GM23338 (cell line): ENCODE measurements around the gene BICRAL. TPM values are rescaled to one million over a fixed set of nuclear protein-coding genes. Genes with fewer than 3 reads are reported as not detected.

Experiments used
- ATAC-seq: fragments of 200-7000 bp; cut with Tn5 transposase; 3 replicates; pipeline ENCODE4 v1.9.1; 2020
- DNase-seq: peaks from one replicate; pipeline ENCODE4 v3.0.0-alpha.2; 2015; ENCODE audit warnings: low spot score
- H2AFZ ChIP-seq: fragments of 200-600 bp; sonication (generic); 2 replicates; pipeline ENCODE4 v1.8.0; 2016; ENCODE audit warnings: antibody characterized with exemption, mild to moderate bottlenecking, moderate library complexity
- H3F3A ChIP-seq: fragments of 200-600 bp; sonication (generic); replicated peaks from 2 replicates; pipeline ENCODE4 v1.8.0; 2017; ENCODE audit warnings: antibody characterized with exemption, mixed run types, low read depth
- H3K27ac ChIP-seq: fragments of 200-600 bp; sonication (generic); 2 replicates; pipeline ENCODE4 v1.6.1; 2016; ENCODE audit warnings: low read depth
- H3K27me3 ChIP-seq: fragments of 200-600 bp; sonication (generic); 2 replicates; pipeline ENCODE4 v1.8.0; 2016; ENCODE audit warnings: mild to moderate bottlenecking, mixed run types, moderate library complexity; ENCODE audit not compliant: insufficient read depth
- H3K36me3 ChIP-seq: fragments of 200-600 bp; sonication (generic); 2 replicates; pipeline ENCODE4 v1.8.0; 2016; ENCODE audit warnings: mild to moderate bottlenecking; ENCODE audit not compliant: insufficient read depth
- H3K4me1 ChIP-seq: fragments of 200-600 bp; sonication (generic); 2 replicates; pipeline ENCODE4 v1.8.0; 2016; ENCODE audit warnings: mild to moderate bottlenecking, moderate library complexity; ENCODE audit not compliant: insufficient read depth
- H3K4me2 ChIP-seq: fragments of 200-600 bp; sonication (generic); 2 replicates; pipeline ENCODE4 v1.7.1; 2017; ENCODE audit warnings: mixed run types
- H3K4me3 ChIP-seq: fragments of 200-600 bp; sonication (generic); 2 replicates; pipeline ENCODE4 v1.6.1; 2016; ENCODE audit warnings: mixed run types
- H3K79me2 ChIP-seq: fragments of 200-600 bp; sonication (generic); replicated peaks from 2 replicates; pipeline ENCODE4 v1.8.0; 2017; ENCODE audit warnings: mild to moderate bottlenecking; ENCODE audit not compliant: insufficient read depth
- H3K9me2 ChIP-seq: fragments of 200-600 bp; sonication (generic); 2 replicates; pipeline ENCODE4 v1.8.0; 2017; ENCODE audit not compliant: insufficient read depth
- H4K20me1 ChIP-seq: fragments of 200-600 bp; sonication (generic); replicated peaks from 2 replicates; pipeline ENCODE4 v1.8.0; 2017; ENCODE audit warnings: mild to moderate bottlenecking; ENCODE audit not compliant: insufficient read depth
- H3K27ac Mint-ChIP-seq: 2 replicates; pipeline ENCODE4 v1.8.0; 2020; ENCODE audit warnings: inconsistent platforms, mild to moderate bottlenecking, moderate library complexity, mixed read lengths
- H3K27me3 Mint-ChIP-seq: 3 replicates; pipeline ENCODE4 v1.8.0; 2022; ENCODE audit warnings: low read depth, mild to moderate bottlenecking, moderate library complexity, mixed read lengths, inconsistent platforms; ENCODE audit not compliant: insufficient read depth, poor library complexity
- H3K36me3 Mint-ChIP-seq: 3 replicates; pipeline ENCODE4 v1.8.0; 2021; ENCODE audit warnings: low read depth, mild to moderate bottlenecking, inconsistent platforms, moderate library complexity, mixed read lengths
- H3K4me1 Mint-ChIP-seq: 3 replicates; pipeline ENCODE4 v1.8.0; 2020; ENCODE audit warnings: mild to moderate bottlenecking, inconsistent platforms, mixed read lengths
- H3K4me3 Mint-ChIP-seq: 3 replicates; pipeline ENCODE4 v1.8.0; 2021; ENCODE audit warnings: moderate library complexity, mild to moderate bottlenecking, inconsistent platforms, mixed read lengths
- H3K9me3 Mint-ChIP-seq: 3 replicates; pipeline ENCODE4 v1.8.0; 2020; ENCODE audit warnings: moderate library complexity, mild to moderate bottlenecking, inconsistent platforms, mixed read lengths
- CREB1 ChIP-seq: fragments of 250-450 bp; sonication (Bioruptor Pico); IDR thresholded peaks from 2 replicates; pipeline ENCODE4 v1.5.0; 2020; ENCODE audit warnings: low read depth, mild to moderate bottlenecking, moderate library complexity
- CTCF ChIP-seq, 2 experiments: fragments of 200-600 bp in 1 of 2; sonication (generic) in 1 of 2; conservative IDR thresholded peaks; 2 replicates each; pipeline versions ENCODE4 v1.5.1 to v1.6.1; 2016 to 2017; ENCODE audit warnings: antibody characterized with exemption in 2 of 2, low read depth in 2 of 2, mild to moderate bottlenecking in 2 of 2, moderate library complexity in 1 of 2
- ETS1 ChIP-seq: IDR thresholded peaks from 2 replicates; pipeline ENCODE4 v1.6.1; 2016; ENCODE audit warnings: antibody characterized with exemption
- EZH2 ChIP-seq: fragments of 200-600 bp; sonication (generic); IDR thresholded peaks from one replicate; pipeline ENCODE4 v1.8.0; 2017; ENCODE audit warnings: antibody characterized with exemption, mild to moderate bottlenecking, low read depth; ENCODE audit not compliant: unreplicated experiment
- EZH2phosphoT487 ChIP-seq: fragments of 200-600 bp; sonication (generic); IDR thresholded peaks from one replicate; pipeline ENCODE4 v1.8.1; 2018; ENCODE audit warnings: antibody characterized with exemption; ENCODE audit not compliant: unreplicated experiment
- JUNB ChIP-seq: IDR thresholded peaks from one replicate; pipeline ENCODE4 v1.6.1; 2016; ENCODE audit warnings: antibody characterized with exemption; ENCODE audit not compliant: unreplicated experiment
- NANOG ChIP-seq: IDR thresholded peaks from 2 replicates; pipeline ENCODE4 v1.6.1; 2016; ENCODE audit warnings: antibody characterized with exemption, borderline replicate concordance
- POLR2AphosphoS5 ChIP-seq: IDR thresholded peaks from 2 replicates; pipeline ENCODE4 v1.6.1; 2016; ENCODE audit warnings: antibody characterized with exemption, low read depth
- REST ChIP-seq: IDR thresholded peaks from one replicate; pipeline ENCODE4 v1.6.1; 2018; ENCODE audit warnings: antibody characterized with exemption; ENCODE audit not compliant: unreplicated experiment
- STAT1 ChIP-seq: IDR thresholded peaks from one replicate; pipeline ENCODE4 v1.6.1; 2016; ENCODE audit warnings: antibody characterized with exemption; ENCODE audit not compliant: unreplicated experiment
- ZNF114 ChIP-seq: fragments of 250-450 bp; sonication (Bioruptor Pico); IDR thresholded peaks from 2 replicates; pipeline ENCODE4 v1.5.0; 2020; ENCODE audit warnings: mild to moderate bottlenecking, moderate library complexity
- ZNF331 ChIP-seq: fragments of 250-450 bp; sonication (Bioruptor Pico); IDR thresholded peaks from 2 replicates; pipeline ENCODE4 v1.5.0; 2020; ENCODE audit warnings: low read depth, mild to moderate bottlenecking, moderate library complexity
- ZNF462 ChIP-seq: fragments of 250-450 bp; sonication (Bioruptor Pico); IDR thresholded peaks from 2 replicates; pipeline ENCODE4 v1.5.0; 2020; ENCODE audit warnings: mild to moderate bottlenecking, moderate library complexity
- polyA plus RNA-seq: library from polyadenylated mRNA; unstranded; fragments of >200 nt; fragmentation: Nextera tagmentation; extraction: Ambion mirVana; gene quantifications from 2 replicates; pipeline ENCODE4 v1.2.1, GENCODE V29; 2016
- total RNA-seq: library from RNA; depleted of rRNA; stranded (reverse); fragments of >200 nt; shearing (Covaris generic); gene quantifications from 2 replicates; pipeline ENCODE4 v1.2.3, GENCODE V29; 2014

The BICRAL gene
- total and polyA plus RNA-seq, 2 experiments from 2014 or later, result 3.4 to 11.7 TPM

GRCh38 chr6:42821341-42821668 is 39.5 kb downstream of the BICRAL start:
- H3K4me1 Mint-ChIP-seq, result peaks cover 31% of the 10 kb centered on the region
- no peaks in the 10 kb centered on the region for H3K79me2 ChIP-seq

More at GRCh38 chr6:42821341-42821668, 39.5 kb downstream of the BICRAL start:
- no peak overlapping the region for H2AFZ ChIP-seq
- no peaks in the 10 kb centered on the region for H3K9me2 ChIP-seq
- peak overlapping the region; percentile 49 for H3K27ac Mint-ChIP-seq
- H3K36me3 Mint-ChIP-seq, result peaks cover 5% of the 10 kb centered on the region; the same call in 2 of the 3 replicates
- DNase-seq (no peak), ATAC-seq (no peak)
- H3K4me2 ChIP-seq, result no peak overlapping the region
- peaks cover 10% of the 10 kb centered on the region for H3K36me3 ChIP-seq
- no peak overlapping the region for H3K4me3 Mint-ChIP-seq
- no peaks in the 10 kb centered on the region for H3F3A ChIP-seq
- H3K4me1 ChIP-seq, result peaks cover 27% of the 10 kb centered on the region
- H3K27me3 Mint-ChIP-seq, result no peaks in the 10 kb centered on the region
- 0 out of 2 replicates have a peak, but pooled peaks cover 4% of the 10 kb centered on the region for H4K20me1 ChIP-seq
- no peaks in the 10 kb centered on the region for H3K27me3 ChIP-seq
- no peaks in the 10 kb centered on the region for H3K9me3 Mint-ChIP-seq
- no peak overlapping the region for H3K4me3 ChIP-seq
- TF ChIP-seq POLR2AphosphoS5 (no peak), ZNF462 (CRISPR knock-in tag) (no peak), CTCF (conservative IDR thresholded peaks at IDR 0.05; ENCODE audit: low read depth in 2 of 2) (no peak), REST (no peak), ZNF114 (CRISPR knock-in tag) (no peak), STAT1 (no peak), CREB1 (CRISPR knock-in tag) (no peak), ZNF331 (CRISPR knock-in tag) (no peak), EZH2phosphoT487 (no peak), NANOG (no peak), JUNB (no peak), EZH2 (no peak), ETS1 (no peak)
- peak overlapping the region; percentile 66; the same call in 1 of the 2 replicates for H3K27ac ChIP-seq
